Esophagus squamous epithelium (tissue), 4 donors: Measurements from ENCODE around the gene EMILIN2.

Experiments used
- POLR2A ChIP-seq, 4 donors: fragments of 450-650 bp; IDR thresholded peaks; one replicate each; pipeline ENCODE4 v1.6.1; 2017; ENCODE audit warnings: antibody characterized with exemption in 4 of 4, mild to moderate bottlenecking in 4 of 4, moderate library complexity in 3 of 4
- TF ChIP-seq, protein P1 (sequence below), 6 experiments: fragments of 450-650 bp in 4 of 6; fragments of 200-600 bp in 2 of 6; sonication (generic) in 2 of 6; IDR thresholded peaks; one replicate each; pipeline ENCODE4 v1.5.1; 2016 to 2019; ENCODE audit warnings: antibody characterized with exemption in 6 of 6, mild to moderate bottlenecking in 4 of 6, moderate library complexity in 4 of 6

DNA sequence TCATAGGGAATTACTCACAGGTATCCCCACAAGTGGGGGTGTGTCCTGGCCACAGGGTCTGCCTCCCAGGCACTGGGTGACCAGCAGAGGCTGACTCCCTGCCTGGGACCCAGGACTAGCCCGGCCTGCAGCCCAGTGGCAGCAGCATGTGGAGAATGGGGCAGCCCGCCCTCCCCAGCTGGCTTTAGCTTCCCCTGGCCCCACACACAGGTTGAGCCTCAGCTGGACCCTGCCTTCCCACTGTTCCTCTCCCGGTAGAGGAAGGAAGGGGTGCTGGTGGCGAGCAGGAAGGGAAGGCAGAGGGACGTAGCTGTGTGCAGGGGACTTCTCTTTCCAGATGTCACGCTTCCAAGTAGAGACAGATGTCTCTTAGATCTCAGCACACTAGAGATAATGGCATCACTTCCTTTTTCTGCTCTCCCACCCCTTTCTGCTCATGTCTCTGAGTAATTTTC is 51.4 kb downstream of the EMILIN2 start:
- TF ChIP-seq POLR2A (IDR thresholded peaks at IDR 0.05): no peak
- TF ChIP-seq, protein P1, sequence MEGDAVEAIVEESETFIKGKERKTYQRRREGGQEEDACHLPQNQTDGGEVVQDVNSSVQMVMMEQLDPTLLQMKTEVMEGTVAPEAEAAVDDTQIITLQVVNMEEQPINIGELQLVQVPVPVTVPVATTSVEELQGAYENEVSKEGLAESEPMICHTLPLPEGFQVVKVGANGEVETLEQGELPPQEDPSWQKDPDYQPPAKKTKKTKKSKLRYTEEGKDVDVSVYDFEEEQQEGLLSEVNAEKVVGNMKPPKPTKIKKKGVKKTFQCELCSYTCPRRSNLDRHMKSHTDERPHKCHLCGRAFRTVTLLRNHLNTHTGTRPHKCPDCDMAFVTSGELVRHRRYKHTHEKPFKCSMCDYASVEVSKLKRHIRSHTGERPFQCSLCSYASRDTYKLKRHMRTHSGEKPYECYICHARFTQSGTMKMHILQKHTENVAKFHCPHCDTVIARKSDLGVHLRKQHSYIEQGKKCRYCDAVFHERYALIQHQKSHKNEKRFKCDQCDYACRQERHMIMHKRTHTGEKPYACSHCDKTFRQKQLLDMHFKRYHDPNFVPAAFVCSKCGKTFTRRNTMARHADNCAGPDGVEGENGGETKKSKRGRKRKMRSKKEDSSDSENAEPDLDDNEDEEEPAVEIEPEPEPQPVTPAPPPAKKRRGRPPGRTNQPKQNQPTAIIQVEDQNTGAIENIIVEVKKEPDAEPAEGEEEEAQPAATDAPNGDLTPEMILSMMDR (IDR thresholded peaks at IDR 0.05): no peak
